SK-MEL-5 (cell line): Measurements from ENCODE around the gene CNOT11. TPM values are rescaled to one million over a fixed set of nuclear protein-coding genes. Genes with fewer than 3 reads are reported as not detected.
"Not testable (repeated sequence)": the region's sequence is repeated elsewhere in the genome, so short reads cannot be mapped to it uniquely, and the experiment has no call there.

Experiments
- DNase-seq: peaks from one replicate; pipeline ENCODE4 v3.0.0-alpha.2; 2016; ENCODE audit warnings: low read depth, low spot score
- in situ Hi-C: cut with HindIII; loops from 2 replicates; pipeline ENCODE4 v1.10.0; 2016; ENCODE audit warnings: low sequenced_read_pairs, high pct_unique_total_duplicates, low pct_unique_long_range_greater_than_20kb
- total RNA-seq: library from RNA; depleted of rRNA; stranded (reverse); fragments of >200 nt; shearing (Covaris generic); gene quantifications from 2 replicates; pipeline ENCODE4 v1.2.3, GENCODE V29; 2014

Gene CNOT11
- total RNA-seq, 1 experiment from 2014 or later: 55.1 TPM

GRCh38 chr2:101297383-101297782 lies 44.7 kb downstream of the CNOT11 start:
- in situ Hi-C loops: no loop called here
- no peak for DNase-seq

GRCh38 chr2:101299604-101300003 lies 46.9 kb downstream of the CNOT11 start:
- in situ Hi-C loops: no loop called here

GRCh38 chr2:101300164-101300563 lies 47.5 kb downstream of the CNOT11 start:
- in situ Hi-C loops: no loop called here
- no peak for DNase-seq

More at GRCh38 chr2:101299604-101300003, 46.9 kb downstream of the CNOT11 start:
- no peak for DNase-seq

DNA sequence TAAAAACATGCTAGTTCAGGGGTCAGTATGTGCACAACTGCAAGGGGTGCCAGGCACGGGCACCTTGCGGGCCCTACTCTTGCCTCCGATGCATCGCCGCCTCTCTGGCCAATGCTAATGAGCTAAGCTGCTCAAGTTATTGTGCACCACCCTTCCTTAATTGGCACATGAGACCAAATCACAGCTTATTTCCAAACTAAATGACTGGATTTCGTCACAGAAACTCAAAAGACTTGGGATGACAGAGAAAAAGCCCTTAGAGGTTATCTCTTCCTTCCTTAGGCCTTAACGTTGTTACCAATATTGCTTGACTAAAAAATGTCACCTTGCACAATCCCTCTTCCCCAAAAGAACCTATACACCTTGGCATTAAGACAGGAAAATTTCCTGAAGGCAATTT lies 48.1 kb downstream of the CNOT11 start:
- in situ Hi-C loops: no loop called here
- no peak for DNase-seq

DNA sequence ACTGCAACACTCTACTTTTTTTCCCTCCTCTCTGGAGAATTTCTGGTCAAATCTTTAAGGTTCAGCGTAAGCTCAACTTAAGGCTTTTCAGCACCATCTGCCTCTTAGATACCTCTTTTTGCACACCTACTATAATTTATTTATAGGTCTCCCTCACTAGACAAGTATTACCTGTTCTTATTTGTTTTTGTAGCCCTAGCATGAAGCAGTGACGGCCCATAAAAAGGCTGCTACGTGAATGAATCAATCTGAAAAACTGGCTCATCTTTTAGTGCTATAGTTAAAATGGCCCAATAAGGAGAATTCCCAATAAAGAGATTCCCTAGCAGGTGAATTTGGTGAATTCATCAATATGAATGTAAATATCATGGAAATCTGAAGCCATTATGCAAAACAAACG lies 49.3 kb downstream of the CNOT11 start:
- in situ Hi-C loops: no loop called here
- no peak for DNase-seq

GRCh38 chr2:101303688-101304087 lies 51.0 kb downstream of the CNOT11 start:
- in situ Hi-C loops: no loop called here
- no peak for DNase-seq

DNA sequence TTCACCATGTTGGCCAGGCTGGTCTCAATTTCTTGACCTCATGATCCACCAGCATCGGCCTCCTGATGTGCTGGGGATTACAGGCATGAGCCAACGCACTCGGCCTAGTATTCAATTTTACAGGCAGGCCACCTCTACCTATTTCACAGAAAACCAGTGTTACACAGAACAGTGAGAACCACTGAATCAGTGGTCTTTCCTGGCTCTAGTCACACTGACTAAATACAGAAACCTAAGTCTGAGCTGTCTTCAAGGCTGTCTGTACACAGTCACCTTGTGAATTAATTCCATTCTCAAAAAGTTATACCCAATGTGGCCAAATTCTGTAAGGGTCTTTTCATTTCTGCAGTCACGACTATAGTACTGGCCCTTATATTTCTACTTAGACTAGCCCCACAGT lies 52.3 kb downstream of the CNOT11 start:
- in situ Hi-C loops: no loop called here
- no peak for DNase-seq

DNA sequence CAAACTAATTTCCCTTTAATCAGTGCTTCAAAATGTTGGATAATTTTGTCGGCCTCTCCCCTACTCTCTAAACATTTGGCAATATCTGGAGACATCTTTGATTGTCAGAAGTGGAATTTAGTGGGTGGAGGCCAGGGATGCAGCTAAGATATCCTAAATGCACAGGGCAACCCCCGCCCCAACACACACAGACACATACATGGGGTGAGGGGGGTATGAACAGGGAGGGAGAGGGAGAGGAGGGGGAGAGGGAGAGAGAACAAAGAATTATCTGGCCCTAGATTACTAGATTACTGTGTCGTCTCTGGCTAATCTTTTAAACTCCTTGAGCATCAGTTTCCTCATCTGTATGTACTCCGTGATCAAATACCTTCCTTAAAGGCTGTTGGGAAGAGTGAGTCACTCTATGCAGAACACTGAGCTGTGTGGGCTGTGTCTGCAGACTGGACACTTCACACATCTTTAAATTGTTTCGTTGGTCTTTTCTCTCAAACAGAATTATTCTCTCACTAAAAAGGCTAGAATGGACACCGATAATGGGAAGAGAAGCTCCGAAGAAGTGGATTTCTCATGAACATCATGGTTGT lies 52.9 kb downstream of the CNOT11 start:
- DNase-seq: no peak

GRCh38 chr2:101306410-101306809 lies 53.7 kb downstream of the CNOT11 start:
- in situ Hi-C loops: no loop called here
- DNase-seq: no peak

More for the DNA sequence above, 52.9 kb downstream of the CNOT11 start:
- in situ Hi-C loops: no loop called here

GRCh38 chr2:101307503-101307902 lies 54.8 kb downstream of the CNOT11 start:
- in situ Hi-C loops: no loop called here
- DNase-seq: no peak

- no peak for DNase-seq
- in situ Hi-C loops: no loop called here
Measured at GRCh38 chr2:101307950-101308431, 55.3 kb downstream of the CNOT11 start.

GRCh38 chr2:101308432-101309210 lies 55.9 kb downstream of the CNOT11 start, which contains the start of gene RNF149:
Gene RNF149, minus strand, starts transcription at chr2:101308701. Its CDS starts 113 bp downstream, at chr2:101308588.
- in situ Hi-C loops: no loop called here
- DNase-seq: peak; percentile 87

- DNase-seq: no peak
- in situ Hi-C loops: no loop called here
Measured at GRCh38 chr2:101310090-101310833, 57.6 kb downstream of the CNOT11 start.

DNA sequence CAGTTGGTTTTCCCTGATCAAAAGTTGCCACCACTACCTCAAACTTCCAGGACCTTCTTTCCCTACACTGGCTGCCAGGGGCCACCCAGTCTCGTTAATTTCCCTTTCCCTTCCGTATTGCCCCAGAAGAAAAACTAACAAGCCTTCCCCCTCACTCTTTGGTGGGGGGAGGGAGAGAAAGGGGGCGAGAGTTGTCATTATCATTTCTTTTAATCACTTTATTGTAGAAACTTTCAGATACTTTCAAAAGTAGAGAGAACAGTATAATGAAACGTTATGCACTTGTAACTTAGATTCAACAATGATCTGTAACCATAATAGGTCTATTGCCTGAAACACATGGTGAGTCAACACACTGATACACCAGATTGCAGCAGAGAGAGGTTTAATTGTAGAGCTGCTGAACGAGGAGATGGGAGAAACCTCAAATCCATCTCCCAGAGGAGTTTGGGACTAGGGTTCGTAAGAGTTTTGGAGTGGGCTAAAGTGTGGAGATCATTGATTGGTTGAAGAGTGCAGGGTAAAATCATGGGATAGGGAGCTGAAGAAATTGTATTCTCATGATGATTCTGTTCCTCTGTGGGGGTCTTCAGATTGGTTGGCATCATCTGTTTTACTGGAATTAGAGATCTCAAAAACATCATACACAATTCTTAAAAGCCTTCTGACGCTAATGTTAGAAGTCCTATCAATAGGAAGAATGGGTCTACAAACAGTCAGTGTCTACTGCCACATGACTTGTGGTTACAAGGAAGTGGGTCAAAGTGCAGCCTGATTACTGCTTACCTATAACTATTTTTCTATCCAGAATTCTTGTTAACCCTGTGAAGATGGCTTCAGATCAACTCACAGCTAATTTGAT lies 58.4 kb downstream of the CNOT11 start:
- DNase-seq: no peak
- in situ Hi-C loops: no loop called here

- no peak for DNase-seq
- in situ Hi-C loops: no loop called here
Measured at GRCh38 chr2:101311696-101312017, 59.0 kb downstream of the CNOT11 start.

DNA sequence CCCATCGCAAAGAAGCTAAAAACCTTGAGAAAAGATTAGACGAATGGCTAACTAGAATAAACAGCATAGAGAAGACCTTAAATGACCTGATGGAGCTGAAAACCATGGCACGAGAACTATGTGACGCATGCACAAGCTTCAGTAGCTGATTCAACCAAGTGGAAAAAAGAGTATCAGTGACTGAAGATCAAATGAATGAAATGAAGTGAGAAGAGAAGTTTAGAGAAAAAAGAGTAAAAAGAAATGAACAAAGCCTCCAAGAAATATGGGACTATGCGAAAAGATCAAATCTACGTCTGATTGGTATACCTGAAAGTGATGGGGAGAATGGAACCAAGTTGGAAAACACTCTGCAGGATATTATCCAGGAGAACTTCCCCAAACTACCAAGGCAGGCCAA lies 63.9 kb downstream of the CNOT11 start:
- in situ Hi-C loops, DNase-seq: not testable (repeated sequence)
